Measurements from ENCODE around the gene SH2D3A.
"Not testable (repeated sequence)": the region's sequence is repeated elsewhere in the genome, so short reads cannot be mapped to it uniquely, and the experiment has no call there.

Gene SH2D3A

DNA sequence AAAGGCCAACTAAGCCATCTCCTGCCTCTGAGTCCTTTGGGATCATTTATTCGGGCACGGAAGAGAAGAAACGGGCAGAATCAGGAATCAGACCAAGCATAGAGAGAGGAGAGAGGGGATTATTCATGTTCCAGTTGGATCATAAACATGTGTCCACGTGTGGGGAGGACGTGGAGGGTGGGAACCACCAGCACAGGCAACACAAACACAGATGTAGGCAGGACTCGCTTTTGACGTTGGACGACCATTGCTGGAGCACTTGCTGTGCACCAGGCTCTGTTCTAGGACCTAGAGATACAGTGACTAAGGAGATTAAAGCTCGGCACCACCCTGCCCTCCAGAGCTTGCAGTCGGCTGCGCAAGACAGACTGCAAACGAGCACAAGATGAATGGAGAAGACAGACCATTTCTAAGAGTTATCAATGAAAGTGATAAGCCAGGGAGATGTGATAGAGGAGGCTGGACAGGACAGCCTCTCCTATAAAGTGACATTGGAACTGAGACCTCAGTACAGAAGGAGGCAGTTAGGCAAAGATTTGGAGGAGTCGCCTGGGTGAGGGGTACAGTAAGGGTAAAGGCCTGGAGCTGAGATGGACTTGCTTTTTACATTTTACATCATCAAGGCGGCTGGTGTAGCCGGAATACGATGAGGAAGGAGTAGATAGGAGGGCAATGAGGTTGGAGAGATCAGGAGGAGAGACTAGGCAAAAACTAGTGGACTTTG lies 716 bp downstream of the SH2D3A start:
- Histone ChIP-seq H3K9ac (ENCODE audit: low read depth, low read length, poor library complexity, severe bottlenecking) (peak overlapping the region; percentile 63), H3K4me3 (ENCODE audit: low read length, poor library complexity, severe bottlenecking) (peak overlapping the region; percentile 82), H3K27me3 (ENCODE audit: insufficient read depth, low read length, poor library complexity, severe bottlenecking) (no peaks in the 10 kb centered on the region), H3F3A (ENCODE audit: low read depth) (peaks cover 7% of the 10 kb centered on the region; the same call in 1 of the 2 replicates), H3K9me3 (ENCODE audit: insufficient read depth, low read depth, low read length) (no peaks in the 10 kb centered on the region), H3K4me2 (ENCODE audit: low read depth, low read length, poor library complexity, severe bottlenecking) (peak overlapping the region; percentile 92), H3K79me2 (ENCODE audit: insufficient read depth, low read length) (no peaks in the 10 kb centered on the region), H4K20me1 (ENCODE audit: insufficient read depth, low read length, poor library complexity, severe bottlenecking) (no peaks in the 10 kb centered on the region), H3K4me1 (ENCODE audit: insufficient read depth, low read length, poor library complexity, severe bottlenecking) (peaks cover 13% of the 10 kb centered on the region), H2AFZ (ENCODE audit: low read length) (peak overlapping the region; percentile 95), H3K36me3 (ENCODE audit: insufficient read depth, low read length) (no peaks in the 10 kb centered on the region), H3K9me2 (replicated peaks; ENCODE audit: low read depth, low read length) (no peaks in the 10 kb centered on the region)
- TF ChIP-seq, protein P1, sequence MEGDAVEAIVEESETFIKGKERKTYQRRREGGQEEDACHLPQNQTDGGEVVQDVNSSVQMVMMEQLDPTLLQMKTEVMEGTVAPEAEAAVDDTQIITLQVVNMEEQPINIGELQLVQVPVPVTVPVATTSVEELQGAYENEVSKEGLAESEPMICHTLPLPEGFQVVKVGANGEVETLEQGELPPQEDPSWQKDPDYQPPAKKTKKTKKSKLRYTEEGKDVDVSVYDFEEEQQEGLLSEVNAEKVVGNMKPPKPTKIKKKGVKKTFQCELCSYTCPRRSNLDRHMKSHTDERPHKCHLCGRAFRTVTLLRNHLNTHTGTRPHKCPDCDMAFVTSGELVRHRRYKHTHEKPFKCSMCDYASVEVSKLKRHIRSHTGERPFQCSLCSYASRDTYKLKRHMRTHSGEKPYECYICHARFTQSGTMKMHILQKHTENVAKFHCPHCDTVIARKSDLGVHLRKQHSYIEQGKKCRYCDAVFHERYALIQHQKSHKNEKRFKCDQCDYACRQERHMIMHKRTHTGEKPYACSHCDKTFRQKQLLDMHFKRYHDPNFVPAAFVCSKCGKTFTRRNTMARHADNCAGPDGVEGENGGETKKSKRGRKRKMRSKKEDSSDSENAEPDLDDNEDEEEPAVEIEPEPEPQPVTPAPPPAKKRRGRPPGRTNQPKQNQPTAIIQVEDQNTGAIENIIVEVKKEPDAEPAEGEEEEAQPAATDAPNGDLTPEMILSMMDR (conservative IDR thresholded peaks at IDR 0.05; ENCODE audit: low read length): no peak
- no peak for TF ChIP-seq EZH2phosphoT487 (IDR thresholded peaks at IDR 0.05; ENCODE audit: borderline replicate concordance)

DNA sequence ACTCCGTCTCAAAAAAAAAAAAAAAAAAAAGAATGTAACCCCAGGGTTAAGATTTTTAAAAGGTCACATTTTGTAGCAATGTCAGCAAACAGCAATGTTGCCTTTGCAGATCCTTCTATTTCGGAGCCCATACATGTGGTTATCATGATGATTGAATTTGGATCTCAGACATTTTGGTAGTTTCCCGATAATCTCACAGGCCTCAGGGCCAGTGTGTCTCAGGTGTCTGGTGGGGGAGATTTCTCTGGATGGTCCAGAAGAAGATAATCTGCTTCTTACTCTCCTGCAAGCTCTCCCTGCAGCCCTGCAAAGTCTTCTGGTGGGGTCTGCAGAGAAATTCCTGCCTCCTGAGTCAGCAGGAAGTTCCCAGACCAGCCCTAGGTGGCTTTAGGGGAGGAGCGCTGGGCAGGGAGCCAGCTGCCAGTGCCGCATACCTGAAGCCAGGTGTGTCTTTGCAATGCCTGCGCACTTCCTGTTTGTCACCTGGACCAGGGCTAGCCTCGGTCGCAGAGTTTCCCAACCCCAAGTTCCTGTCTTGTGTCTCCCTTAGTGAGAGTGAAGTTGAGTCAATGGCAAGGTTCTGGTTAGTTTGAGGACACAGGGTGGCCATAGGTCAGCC lies 1.4 kb downstream of the SH2D3A start:
- Histone ChIP-seq H3K36me3 (ENCODE audit: insufficient read depth, low read length) (no peaks in the 10 kb centered on the region), H2AFZ (ENCODE audit: low read length) (no peak overlapping the region), H3K27me3 (ENCODE audit: insufficient read depth, low read length, poor library complexity, severe bottlenecking) (no peaks in the 10 kb centered on the region), H3F3A (ENCODE audit: low read depth) (peaks cover 7% of the 10 kb centered on the region; the same call in 1 of the 2 replicates), H3K9me3 (ENCODE audit: insufficient read depth, low read depth, low read length) (no peaks in the 10 kb centered on the region), H4K20me1 (ENCODE audit: insufficient read depth, low read length, poor library complexity, severe bottlenecking) (no peaks in the 10 kb centered on the region), H3K79me2 (ENCODE audit: insufficient read depth, low read length) (no peaks in the 10 kb centered on the region), H3K9me2 (replicated peaks; ENCODE audit: low read depth, low read length) (no peaks in the 10 kb centered on the region), H3K4me3 (ENCODE audit: low read length, poor library complexity, severe bottlenecking) (peak overlapping the region; percentile 82), H3K4me1 (ENCODE audit: insufficient read depth, low read length, poor library complexity, severe bottlenecking) (peaks cover 13% of the 10 kb centered on the region), H3K9ac (ENCODE audit: low read depth, low read length, poor library complexity, severe bottlenecking) (no peak overlapping the region), H3K4me2 (ENCODE audit: low read depth, low read length, poor library complexity, severe bottlenecking) (peak overlapping the region; percentile 92)
- TF ChIP-seq EZH2phosphoT487 (IDR thresholded peaks at IDR 0.05; ENCODE audit: borderline replicate concordance): no peak
- TF ChIP-seq, protein P1 (conservative IDR thresholded peaks at IDR 0.05; ENCODE audit: low read length): no peak

DNA sequence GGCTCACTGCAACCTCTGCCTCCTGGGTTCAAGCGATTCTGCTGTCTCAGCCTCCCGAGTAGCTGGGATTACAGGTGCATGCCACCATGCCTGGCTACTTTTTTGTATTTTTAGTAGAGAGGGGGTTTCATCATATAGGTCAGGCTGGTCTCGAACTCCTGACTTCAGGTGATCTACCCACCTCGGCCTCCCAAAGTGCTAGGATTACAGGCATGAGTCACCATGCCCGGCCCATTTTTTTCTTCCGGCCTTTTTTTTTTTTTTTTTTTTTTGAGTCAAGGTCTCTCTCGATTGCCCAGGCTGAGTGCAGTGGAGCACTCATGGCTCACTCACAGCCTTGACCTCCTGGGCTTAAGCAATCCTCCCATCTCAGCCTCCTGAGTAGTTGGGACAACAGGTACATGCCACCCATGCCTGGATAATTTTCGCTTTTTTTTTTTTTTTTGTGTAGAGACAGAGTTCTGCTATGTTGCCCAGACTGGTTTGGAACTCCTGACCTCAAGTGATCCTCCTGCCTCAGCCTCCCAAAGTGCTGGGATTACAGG lies 4.9 kb downstream of the SH2D3A start:
- H3F3A ChIP-seq (ENCODE audit: low read depth); H3K9me2 ChIP-seq (replicated peaks; ENCODE audit: low read depth, low read length); H3K79me2 ChIP-seq (ENCODE audit: insufficient read depth, low read length); H4K20me1 ChIP-seq (ENCODE audit: insufficient read depth, low read length, poor library complexity, severe bottlenecking); H3K27me3 ChIP-seq (ENCODE audit: insufficient read depth, low read length, poor library complexity, severe bottlenecking); H3K9ac ChIP-seq (ENCODE audit: low read depth, low read length, poor library complexity, severe bottlenecking); H3K36me3 ChIP-seq (ENCODE audit: insufficient read depth, low read length); H2AFZ ChIP-seq (ENCODE audit: low read length); H3K9me3 ChIP-seq (ENCODE audit: insufficient read depth, low read depth, low read length); H3K4me2 ChIP-seq (ENCODE audit: low read depth, low read length, poor library complexity, severe bottlenecking); H3K4me3 ChIP-seq (ENCODE audit: low read length, poor library complexity, severe bottlenecking); H3K4me1 ChIP-seq (ENCODE audit: insufficient read depth, low read length, poor library complexity, severe bottlenecking): not testable (repeated sequence)
